Suppressor macrophage (primary cell): ENCODE results near the gene NAA38.

Experiments used
- DNase-seq, 4 experiments: peaks; one replicate each; pipeline ENCODE4 v3.0.0-alpha.2; 2020 to 2022
- total RNA-seq, 17 experiments: gene quantifications; one replicate each; lab custom pipeline; 2026; ENCODE audit warnings: mixed read lengths in 6 of 17, inconsistent platforms in 3 of 17; lab: John Stamatoyannopoulos, UW

NAA38 gene, protein sequence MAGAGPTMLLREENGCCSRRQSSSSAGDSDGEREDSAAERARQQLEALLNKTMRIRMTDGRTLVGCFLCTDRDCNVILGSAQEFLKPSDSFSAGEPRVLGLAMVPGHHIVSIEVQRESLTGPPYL
- total RNA-seq = 12.5 to 38.0 (median 21.7) reads per million in 17 experiments

DNA sequence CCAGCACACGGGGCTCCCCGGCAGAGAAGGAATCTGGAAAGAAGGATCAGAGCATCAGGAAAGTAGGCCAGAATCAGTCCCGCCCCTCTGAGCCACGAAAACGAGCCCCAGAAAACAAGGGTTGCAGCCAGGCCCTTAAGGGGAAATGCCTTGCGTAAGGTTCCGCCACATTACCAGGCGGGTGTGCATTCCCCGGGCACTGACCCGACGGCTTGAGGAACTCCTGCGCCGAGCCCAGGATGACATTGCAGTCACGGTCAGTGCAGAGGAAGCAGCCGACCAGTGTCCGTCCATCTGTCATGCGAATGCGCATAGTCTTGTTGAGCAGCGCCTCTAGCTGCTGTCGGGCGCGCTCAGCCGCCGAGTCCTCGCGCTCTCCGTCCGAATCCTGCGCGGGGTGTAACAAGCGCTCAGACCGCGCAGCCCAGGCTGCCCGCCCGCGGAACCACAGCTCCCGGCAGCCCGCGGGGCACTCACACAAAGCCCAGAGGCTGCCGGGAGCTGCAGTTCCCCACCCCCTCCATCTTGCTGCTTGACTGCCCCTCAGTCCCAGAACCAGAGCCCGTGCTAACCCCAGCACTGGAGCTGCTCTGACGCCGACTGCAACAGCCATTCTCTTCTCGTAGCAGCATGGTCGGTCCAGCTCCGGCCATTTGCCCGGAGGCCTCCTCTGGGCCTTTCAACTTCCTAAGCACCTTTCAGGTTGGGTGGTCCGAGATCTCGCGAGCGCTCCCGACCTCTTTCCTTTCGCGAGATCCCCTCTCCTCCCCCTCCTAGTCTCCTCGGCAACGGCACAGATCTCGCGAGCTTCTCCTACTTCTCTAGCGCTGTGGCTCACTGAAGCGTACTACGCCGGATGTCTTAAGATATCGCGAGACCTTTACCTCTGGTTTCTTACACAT is at the start of gene NAA38:
TSS of gene NAA38 (minus strand) at position 749 of the 902 bp plus-strand sequence. CDS start at position 653, 96 bp downstream.
- peak; percentile 97 to 100 (median 99) for DNase-seq

GRCh38 chr17:7903154-7904103 is 46.1 kb upstream of the NAA38 start:
- DNase-seq = no peak

DNA sequence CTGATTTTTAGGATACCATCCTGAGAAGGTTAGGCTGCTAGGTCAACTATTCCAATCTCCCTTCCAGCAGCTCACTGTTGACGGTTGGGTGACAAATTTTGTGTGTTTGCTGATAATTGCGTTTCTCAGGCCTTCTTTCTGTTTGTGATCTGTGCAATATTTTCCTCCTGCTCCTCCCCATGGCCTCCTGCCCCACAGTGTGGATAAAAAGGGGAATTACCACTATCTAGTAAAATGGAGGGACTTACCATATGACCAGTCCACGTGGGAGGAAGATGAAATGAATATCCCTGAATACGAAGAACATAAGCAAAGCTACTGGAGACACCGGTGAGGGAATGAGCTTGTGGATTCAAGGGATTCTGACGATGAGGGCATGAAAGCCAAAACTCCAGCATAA is 40.4 kb upstream of the NAA38 start:
- DNase-seq = peak; percentile 73 to 89 (median 82)

GRCh38 chr17:7897090-7897489 is 39.7 kb upstream of the NAA38 start:
- DNase-seq = no peak

GRCh38 chr17:7894866-7895265 is 37.5 kb upstream of the NAA38 start:
- DNase-seq = no peak

GRCh38 chr17:7894226-7894625 is 36.9 kb upstream of the NAA38 start:
- no peak for DNase-seq

GRCh38 chr17:7893187-7893880 is 36.0 kb upstream of the NAA38 start:
- DNase-seq = no peak

- DNase-seq = peak; percentile 95 to 98 (median 97)
These were observed 32.0 kb upstream of the NAA38 start for GRCh38 chr17:7889166-7889955.

DNA sequence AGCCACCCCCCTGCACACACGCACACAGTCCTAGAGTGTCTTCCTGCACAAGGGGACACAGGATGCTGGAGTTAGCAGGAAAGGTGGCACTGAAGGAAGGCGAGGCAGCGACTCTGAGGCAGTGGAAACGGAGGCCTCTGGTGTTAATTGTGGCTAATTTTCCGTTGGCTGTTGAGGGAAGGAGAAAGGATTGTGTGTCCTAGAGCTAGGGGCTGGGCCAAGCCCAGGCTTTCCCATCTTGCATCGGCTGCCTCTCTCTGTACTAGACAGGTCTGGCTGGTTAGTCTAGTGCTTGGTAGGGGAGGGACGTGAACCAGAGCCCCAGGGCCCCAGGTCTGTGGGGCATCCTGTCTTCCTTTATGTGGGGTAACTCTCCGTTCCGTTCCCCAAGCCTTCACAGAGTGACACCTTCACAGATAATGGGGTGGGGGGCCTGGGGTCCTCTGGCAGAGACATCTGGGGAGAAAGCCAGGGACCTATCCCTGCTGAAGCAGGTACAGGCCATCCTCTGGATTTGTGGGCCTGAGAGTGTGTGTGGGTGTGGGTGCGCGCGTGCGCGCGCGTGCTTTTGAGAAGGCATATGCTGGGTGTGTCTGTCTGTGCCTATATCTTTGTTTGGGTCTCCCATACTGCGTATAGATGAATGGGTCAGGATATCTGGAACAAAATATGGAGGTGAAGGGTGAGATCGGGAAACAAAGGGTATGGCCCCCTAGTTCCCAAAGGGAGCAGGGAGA is 31.0 kb upstream of the NAA38 start, which contains the start of gene CHD3:
TSS of gene CHD3 (plus strand) at position 606 of the 737 bp plus-strand sequence. CDS start 212 bp downstream, outside the sequence.
- no peak for DNase-seq

DNA sequence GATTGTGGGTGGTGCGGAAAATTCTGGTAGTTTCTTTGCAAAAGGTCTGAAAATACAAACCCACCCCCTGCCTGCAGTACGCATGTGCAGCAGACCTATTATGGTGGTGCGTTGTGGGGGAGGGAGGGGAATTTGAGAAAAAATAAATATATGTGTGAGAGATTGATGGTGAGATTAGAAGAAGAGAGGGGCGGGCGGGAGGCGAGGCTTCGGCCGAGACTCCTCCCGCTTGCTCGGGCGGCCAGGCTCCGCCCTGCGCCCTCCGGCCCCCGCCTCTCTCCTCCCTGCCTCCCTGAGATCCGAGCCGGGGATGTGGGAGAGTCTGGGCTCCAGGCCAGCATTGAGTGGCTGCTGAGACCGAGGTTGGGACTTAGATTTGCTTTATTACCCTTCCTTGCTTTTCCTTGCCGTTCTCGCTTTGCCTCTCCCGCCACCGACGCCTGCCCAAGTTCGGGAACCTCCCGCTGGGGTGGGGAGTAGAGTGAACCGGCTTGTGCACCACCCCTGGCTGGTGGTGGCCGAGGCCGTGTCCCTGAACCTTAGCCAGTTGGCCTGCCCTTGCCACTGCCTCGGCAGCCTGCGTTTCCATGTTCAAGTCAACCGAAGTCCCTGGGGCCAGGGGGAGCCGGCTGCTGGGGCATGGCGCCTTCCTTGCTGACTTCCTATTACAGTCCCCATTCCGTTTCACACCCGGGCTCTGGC is 30.3 kb upstream of the NAA38 start:
- DNase-seq = peak; percentile 88 to 94 (median 91)

DNA sequence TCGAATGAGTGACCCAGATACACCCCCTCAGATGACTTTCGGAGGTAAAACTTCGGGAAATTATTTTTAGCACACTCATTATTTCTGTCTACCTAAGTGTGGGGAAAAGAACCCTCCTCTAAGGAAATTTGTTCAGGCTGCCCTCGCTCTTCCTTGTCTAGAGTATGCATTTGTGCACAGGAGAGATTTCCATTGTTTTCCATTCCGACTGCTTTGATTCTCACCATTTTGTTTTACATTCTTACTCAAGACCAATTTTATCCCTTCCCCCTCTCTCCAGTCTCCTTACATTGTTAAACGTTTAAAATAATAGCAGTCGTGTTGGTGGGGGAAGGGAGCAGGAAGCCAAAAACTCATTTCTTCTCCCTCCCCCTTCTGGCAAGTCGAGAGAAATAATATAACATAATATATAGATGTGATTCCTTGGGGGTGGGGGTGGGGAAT is 29.7 kb upstream of the NAA38 start:
- DNase-seq = no peak

DNA sequence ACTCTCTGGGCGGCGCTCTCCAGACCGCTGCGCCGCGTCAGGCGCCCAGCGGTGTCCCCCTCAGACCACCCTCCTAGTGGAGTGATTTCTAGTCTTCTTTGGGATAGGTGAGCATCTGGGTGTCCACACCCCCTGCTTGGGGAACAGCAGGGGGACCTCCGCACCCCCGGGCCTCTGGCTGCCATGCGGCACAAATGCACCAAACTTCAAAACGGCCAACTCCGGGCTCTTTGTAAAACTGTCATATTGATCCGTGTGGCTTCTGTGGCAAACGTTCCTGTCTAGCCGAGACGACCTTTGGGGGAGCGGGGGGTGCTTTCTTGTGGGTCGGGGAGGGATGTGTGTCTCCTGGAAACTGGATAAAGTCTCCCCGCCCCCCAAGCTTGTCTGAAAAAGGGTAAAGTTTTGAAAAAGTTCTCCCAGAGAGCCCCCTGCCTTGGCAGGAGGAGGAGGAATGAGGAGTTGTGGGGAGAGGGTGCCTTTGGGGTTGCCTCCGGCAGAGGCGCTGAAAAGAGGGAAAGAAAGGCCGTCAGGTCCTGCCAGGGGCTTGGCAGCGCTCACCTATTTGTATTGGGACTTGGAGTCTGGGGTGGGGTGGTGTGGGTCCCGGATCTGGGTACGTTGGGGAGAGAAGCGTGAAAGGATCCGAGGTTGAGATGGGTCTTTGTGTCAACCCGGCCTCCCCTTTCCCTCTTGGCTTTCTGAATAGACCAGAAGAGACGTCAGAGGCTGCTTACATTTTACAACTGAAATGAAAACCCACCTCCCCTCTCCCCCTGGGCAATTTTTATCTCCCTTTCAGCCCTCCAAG is 29.1 kb upstream of the NAA38 start:
- DNase-seq = peak in 2 of 4 experiments; percentile 11 to 39

GRCh38 chr17:7885367-7886226 is 28.2 kb upstream of the NAA38 start:
- peak; percentile 27 to 73 (median 56) for DNase-seq

DNA sequence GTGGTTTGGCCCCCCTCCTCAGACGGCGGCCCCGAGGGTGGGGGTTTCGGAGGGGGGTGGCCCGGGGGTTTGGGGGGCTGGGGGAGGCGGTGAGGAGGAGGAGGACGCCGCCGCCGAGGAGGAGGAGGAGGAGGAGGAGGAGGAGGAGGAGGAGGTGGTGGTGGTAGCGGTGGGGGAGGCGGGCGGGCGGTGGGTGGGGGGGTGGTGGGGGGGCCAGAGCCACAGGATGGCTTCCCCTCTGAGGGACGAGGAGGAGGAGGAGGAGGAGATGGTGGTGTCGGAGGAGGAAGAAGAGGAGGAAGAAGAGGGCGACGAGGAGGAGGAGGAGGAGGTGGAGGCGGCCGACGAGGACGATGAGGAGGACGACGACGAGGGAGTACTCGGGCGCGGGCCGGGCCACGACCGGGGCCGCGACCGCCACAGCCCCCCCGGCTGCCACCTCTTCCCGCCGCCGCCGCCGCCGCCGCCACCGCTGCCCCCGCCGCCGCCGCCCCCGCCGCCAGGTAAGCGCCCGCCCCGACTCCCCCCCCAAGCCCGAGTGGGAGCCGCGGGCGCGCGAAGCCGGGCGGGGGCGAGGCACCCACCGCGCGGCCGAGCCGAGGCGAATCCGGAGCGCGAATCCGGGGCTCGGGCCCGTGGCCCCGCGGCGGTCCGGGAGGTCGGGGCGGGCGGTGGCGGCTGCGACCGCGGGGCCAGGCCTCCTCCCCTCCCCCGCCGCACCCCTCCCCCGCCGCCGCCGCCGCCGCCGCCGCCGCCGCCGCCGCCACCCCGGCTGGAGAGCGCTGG is 27.4 kb upstream of the NAA38 start:
- DNase-seq = peak in 1 of 4 experiments; percentile 23

DNA sequence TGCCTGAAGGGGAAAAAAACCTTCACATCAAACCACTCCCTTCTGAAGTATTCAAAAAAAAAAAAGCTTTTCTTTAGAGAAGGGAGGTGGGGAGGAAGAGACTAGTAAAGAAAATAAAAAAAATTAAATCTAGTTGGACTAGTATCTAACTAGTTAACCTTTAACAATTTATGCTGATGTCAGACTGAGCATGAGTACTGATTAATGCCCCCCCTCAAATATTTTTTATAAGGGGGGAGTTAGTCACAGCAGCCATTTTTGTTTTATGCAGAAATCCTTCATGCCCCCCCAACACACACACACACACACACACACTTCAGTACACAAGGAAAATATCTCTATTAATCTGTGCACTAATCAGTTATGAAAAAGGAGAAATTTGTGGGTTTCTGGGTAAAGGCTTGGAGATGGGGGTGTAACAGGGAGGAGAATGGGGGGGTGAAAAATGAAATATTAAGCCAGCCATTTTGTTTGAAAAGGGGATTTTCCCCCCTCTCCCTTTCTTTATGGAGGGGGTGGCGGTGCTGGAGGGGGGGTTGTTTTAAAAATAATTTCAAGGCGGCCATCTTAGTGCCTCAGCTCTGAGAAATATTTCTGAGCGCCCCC is 26.5 kb upstream of the NAA38 start:
- DNase-seq = no peak

DNA sequence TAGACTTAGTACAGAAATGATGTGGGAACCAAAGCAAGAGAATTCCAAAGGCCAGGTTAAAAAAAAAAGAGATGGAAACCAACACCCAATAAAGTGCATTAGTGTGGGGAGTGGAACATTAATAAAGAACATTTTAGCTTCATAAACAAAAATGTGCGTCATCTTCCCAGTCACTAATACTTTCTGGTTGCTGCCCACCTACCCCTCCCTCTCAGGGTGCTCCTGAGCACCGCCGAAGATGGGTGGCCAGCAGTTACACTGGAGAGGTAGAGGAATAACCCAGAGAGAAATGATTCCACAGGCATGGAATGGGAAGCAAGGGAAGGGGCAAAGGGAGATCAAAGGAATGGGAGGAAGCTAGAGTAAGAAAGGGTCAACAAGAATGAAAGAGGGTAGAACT is 25.3 kb upstream of the NAA38 start:
- DNase-seq = no peak
